ENCODE data around the gene GNAO1. TPM values are rescaled to one million over a fixed set of nuclear protein-coding genes. Genes with fewer than 3 reads are reported as not detected.
"Not testable (repeated sequence)": the region's sequence is repeated elsewhere in the genome, so short reads cannot be mapped to it uniquely, and the experiment has no call there.

GNAO1 gene
- polyA plus RNA-seq, 3 donors = 1.1 to 5.4 (median 1.4) TPM

- 75 to 81% (median 76%) methylated on average over 15 of the region's 15 CpGs for WGBS, 3 donors
- no peak overlapping the region for H3K27ac ChIP-seq (ENCODE audit: low read depth, low read length)
Observed at GRCh38 chr16:56362057-56362655, 170.9 kb downstream of the GNAO1 start.

GRCh38 chr16:56362706-56363105 lies 171.4 kb downstream of the GNAO1 start:
- H3K27ac ChIP-seq (ENCODE audit: low read depth, low read length) = no peak overlapping the region
- WGBS, 3 donors = 89 to 92% (median 92%) methylated on average over 17 of the region's 17 CpGs

GRCh38 chr16:56363181-56363716 lies 172.0 kb downstream of the GNAO1 start:
- H3K27ac ChIP-seq (ENCODE audit: low read depth, low read length) = no peak overlapping the region
- WGBS, 3 donors = 97% methylated on average over 6 of the region's 6 CpGs

- WGBS, 3 donors = 92 to 95% (median 94%) methylated on average over 26 of the region's 26 CpGs
- H3K27ac ChIP-seq (ENCODE audit: low read depth, low read length) = no peak overlapping the region
Observed at GRCh38 chr16:56363781-56364565, 172.7 kb downstream of the GNAO1 start.

GRCh38 chr16:56364865-56365264 lies 173.6 kb downstream of the GNAO1 start:
- WGBS, 3 donors = 96 to 97% (median 96%) methylated on average over 8 of the region's 8 CpGs
- no peak overlapping the region for H3K27ac ChIP-seq (ENCODE audit: low read depth, low read length)

GRCh38 chr16:56365552-56365951 lies 174.3 kb downstream of the GNAO1 start:
- H3K27ac ChIP-seq (ENCODE audit: low read depth, low read length) = no peak overlapping the region
- 88 to 99% (median 92%) methylated on average over 7 of the region's 7 CpGs for WGBS, 3 donors

GRCh38 chr16:56366945-56367344 lies 175.7 kb downstream of the GNAO1 start:
- 95% methylated on average over 9 of the region's 9 CpGs for WGBS, 3 donors
- H3K27ac ChIP-seq (ENCODE audit: low read depth, low read length) = no peak overlapping the region

- 94 to 95% (median 94%) methylated on average over 6 of the region's 6 CpGs for WGBS, 3 donors
- no peak overlapping the region for H3K27ac ChIP-seq (ENCODE audit: low read depth, low read length)
Observed at GRCh38 chr16:56367764-56368163, 176.5 kb downstream of the GNAO1 start.

- H3K27ac ChIP-seq (ENCODE audit: low read depth, low read length) = no peak overlapping the region
- WGBS, 3 donors = 83 to 96% (median 96%) methylated on average over 2 of the region's 2 CpGs
Observed at GRCh38 chr16:56368545-56368944, 177.3 kb downstream of the GNAO1 start.

- no peak overlapping the region for H3K27ac ChIP-seq (ENCODE audit: low read depth, low read length)
- 74 to 95% (median 92%) methylated on average over 5 of the region's 5 CpGs for WGBS, 3 donors
Observed at GRCh38 chr16:56369202-56369601, 177.9 kb downstream of the GNAO1 start.

- no peak overlapping the region for H3K27ac ChIP-seq (ENCODE audit: low read depth, low read length)
- 83 to 87% (median 85%) methylated on average over 2 of the region's 2 CpGs for WGBS, 3 donors
Observed at GRCh38 chr16:56370185-56370874, 179.0 kb downstream of the GNAO1 start.

GRCh38 chr16:56370875-56371659 lies 179.8 kb downstream of the GNAO1 start:
- 31 to 59% (median 40%) methylated on average over 6 of the region's 6 CpGs for WGBS, 3 donors
- no peak overlapping the region for H3K27ac ChIP-seq (ENCODE audit: low read depth, low read length)

- WGBS, 3 donors = 86 to 93% (median 90%) methylated on average over 1 of the region's 1 CpG
- no peak overlapping the region for H3K27ac ChIP-seq (ENCODE audit: low read depth, low read length)
Observed at GRCh38 chr16:56371660-56371937, 180.3 kb downstream of the GNAO1 start.

GRCh38 chr16:56372013-56372634 lies 180.8 kb downstream of the GNAO1 start:
- WGBS, 3 donors = 84 to 92% (median 89%) methylated on average over 7 of the region's 7 CpGs

GRCh38 chr16:56373003-56373402 lies 181.7 kb downstream of the GNAO1 start:
- WGBS, 3 donors = 85 to 92% (median 88%) methylated on average over 4 of the region's 4 CpGs
- no peak overlapping the region for H3K27ac ChIP-seq (ENCODE audit: low read depth, low read length)

More at GRCh38 chr16:56372013-56372634, 180.8 kb downstream of the GNAO1 start:
- H3K27ac ChIP-seq (ENCODE audit: low read depth, low read length) = no peak overlapping the region

- H3K27ac ChIP-seq (ENCODE audit: low read depth, low read length) = not testable (repeated sequence)
- 96 to 99% (median 97%) methylated on average over 6 of the region's 6 CpGs for WGBS, 3 donors
Observed at GRCh38 chr16:56375792-56376191, 184.5 kb downstream of the GNAO1 start.

GRCh38 chr16:56379044-56379443 lies 187.8 kb downstream of the GNAO1 start:
- WGBS, 3 donors = 88 to 97% (median 96%) methylated on average over 6 of the region's 6 CpGs
- H3K27ac ChIP-seq (ENCODE audit: low read depth, low read length) = not testable (repeated sequence)

GRCh38 chr16:56380778-56381485 lies 189.6 kb downstream of the GNAO1 start:
- WGBS, 3 donors = 92 to 97% (median 97%) methylated on average over 3 of the region's 3 CpGs
- H3K27ac ChIP-seq (ENCODE audit: low read depth, low read length) = not testable (repeated sequence)

Data from adipose tissue (tissue), 3 donors.